Uterine smooth muscle cell (primary cell): ENCODE data around the gene CCL18. TPM values are rescaled to one million over a fixed set of nuclear protein-coding genes. Genes with fewer than 3 reads are reported as not detected.

Source experiments
- total RNA-seq: library from RNA; depleted of rRNA; stranded (reverse); fragments of >200 nt; gene quantifications from 2 replicates; pipeline ENCODE4 v1.2.3, GENCODE V29; 2014

The CCL18 gene, protein sequence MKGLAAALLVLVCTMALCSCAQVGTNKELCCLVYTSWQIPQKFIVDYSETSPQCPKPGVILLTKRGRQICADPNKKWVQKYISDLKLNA
- not detected in 2 replicates for total RNA-seq

GRCh38 chr17:36063786-36064541 lies at the start of gene CCL18:
Gene CCL18, plus strand, starts transcription at chr17:36064272. Its CDS starts 71 bp downstream, at chr17:36064343.

GRCh38 chr17:36017799-36018198 lies 46.3 kb upstream of the CCL18 start, which contains the start of gene CCL23:
Gene CCL23, minus strand, starts transcription at chr17:36017972. Its CDS starts 75 bp downstream, at chr17:36017897.

GRCh38 chr17:36089888-36090836 lies 26.1 kb downstream of the CCL18 start, which contains the start of gene CCL3:
Gene CCL3, minus strand, starts transcription at chr17:36090143. Its CDS starts 85 bp downstream, at chr17:36090058.

GRCh38 chr17:36103401-36103975 lies 39.4 kb downstream of the CCL18 start, which contains the start of gene CCL4:
Gene CCL4, plus strand, starts transcription at chr17:36103827. Its CDS starts 79 bp downstream, at chr17:36103906.

Other genes with a start within 250 kb of the CCL18 start
- not detected in 2 replicates for gene HEATR9, start 195.4 kb upstream of the CCL18 start, total RNA-seq
- gene CCL5, start 183.9 kb upstream of the CCL18 start, total RNA-seq: not detected in 2 replicates
- gene RDM1, start 133.5 kb upstream of the CCL18 start, total RNA-seq: 0.87 and 1.5 TPM in 2 replicates
- gene LYZL6, start 120.6 kb upstream of the CCL18 start, total RNA-seq: not detected in 2 replicates
- gene CCL16, start 82.8 kb upstream of the CCL18 start, total RNA-seq: not detected in 2 replicates
- not detected in 2 replicates for gene CCL14, start 77.5 kb upstream of the CCL18 start, total RNA-seq
- not detected in 2 replicates for gene CCL15, start 62.7 kb upstream of the CCL18 start, total RNA-seq
- gene CCL23, start 46.3 kb upstream of the CCL18 start, total RNA-seq: not detected in 2 replicates
- not detected in 2 replicates for gene CCL3, start 25.9 kb downstream of the CCL18 start, total RNA-seq
- not detected in 2 replicates for gene CCL4, start 39.6 kb downstream of the CCL18 start, total RNA-seq
- gene TBC1D3B, start 112.4 kb downstream of the CCL18 start, total RNA-seq: 0.77 and 2.5 TPM in 2 replicates
- gene CCL3L1, start 132.5 kb downstream of the CCL18 start, total RNA-seq: not detected in 2 replicates
- gene CCL4L2, start 146.8 kb downstream of the CCL18 start, total RNA-seq: not detected in 2 replicates
- 0.33 TPM in 1 of 2 replicates, not detected in the other for gene TBC1D3I, start 200.3 kb downstream of the CCL18 start, total RNA-seq